ENCODE results near the gene SIK2.
"Not testable (repeated sequence)": the region's sequence is repeated elsewhere in the genome, so short reads cannot be mapped to it uniquely, and the experiment has no call there.

SIK2 gene

DNA sequence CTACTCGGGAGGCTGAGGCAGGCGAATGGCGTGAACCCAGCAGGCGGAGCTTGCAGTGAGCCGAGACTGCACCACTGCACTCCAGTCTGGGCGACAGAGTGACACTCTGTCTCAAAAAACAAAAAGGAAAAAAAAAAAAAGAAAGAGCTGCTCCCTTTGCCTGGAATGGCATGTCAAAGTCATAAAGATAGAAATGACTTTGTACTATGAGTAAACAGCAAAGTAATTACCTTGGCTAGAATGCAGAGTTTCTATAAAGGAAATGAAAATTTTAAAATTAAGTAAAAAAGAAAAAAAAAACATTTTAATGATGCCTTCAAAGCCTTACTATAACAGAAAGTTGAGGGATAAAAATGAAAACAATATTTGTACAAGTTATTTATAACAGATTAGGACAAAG lies 153.8 kb downstream of the SIK2 start:
- Mint-ChIP-seq H3K9me3 (no peaks in the 10 kb centered on the region), H3K4me1 (peaks cover 6% of the 10 kb centered on the region), H3K27me3 (no peaks in the 10 kb centered on the region), H3K36me3 (ENCODE audit: insufficient read depth) (peaks cover 67% of the 10 kb centered on the region), H3K4me3 (no peak overlapping the region), H3K27ac (ENCODE audit: low read depth) (no peak overlapping the region)
- DNase-seq (ENCODE audit: low spot score in 2 of 2) (no peak), ATAC-seq (replicated peaks; ENCODE audit: extremely low read depth, poor library complexity, severe bottlenecking) (no peak)

- Mint-ChIP-seq H3K27me3 (no peaks in the 10 kb centered on the region), H3K4me3 (no peak overlapping the region), H3K4me1 (peaks cover 23% of the 10 kb centered on the region), H3K27ac (ENCODE audit: low read depth) (no peak overlapping the region), H3K9me3 (no peaks in the 10 kb centered on the region), H3K36me3 (ENCODE audit: insufficient read depth) (peaks cover 58% of the 10 kb centered on the region)
- DNase-seq (ENCODE audit: low spot score in 2 of 2) (no peak), ATAC-seq (replicated peaks; ENCODE audit: extremely low read depth, poor library complexity, severe bottlenecking) (no peak)
Observed at GRCh38 chr11:111759376-111759775, 157.1 kb downstream of the SIK2 start.

- Mint-ChIP-seq H3K27ac (ENCODE audit: low read depth) (no peak overlapping the region), H3K9me3 (no peaks in the 10 kb centered on the region), H3K4me1 (peaks cover 28% of the 10 kb centered on the region), H3K27me3 (no peaks in the 10 kb centered on the region), H3K4me3 (no peak overlapping the region), H3K36me3 (ENCODE audit: insufficient read depth) (peaks cover 54% of the 10 kb centered on the region)
- DNase-seq (ENCODE audit: low spot score in 2 of 2): no peak
- no peak for ATAC-seq (replicated peaks; ENCODE audit: extremely low read depth, poor library complexity, severe bottlenecking)
Observed at GRCh38 chr11:111759778-111760407, 157.6 kb downstream of the SIK2 start.

GRCh38 chr11:111761036-111761435 lies 158.8 kb downstream of the SIK2 start:
- no peaks in the 10 kb centered on the region for H3K27me3 Mint-ChIP-seq
- no peaks in the 10 kb centered on the region for H3K9me3 Mint-ChIP-seq
- H3K27ac Mint-ChIP-seq (ENCODE audit: low read depth): no peak overlapping the region
- DNase-seq (ENCODE audit: low spot score in 2 of 2): no peak
- peaks cover 51% of the 10 kb centered on the region for H3K36me3 Mint-ChIP-seq (ENCODE audit: insufficient read depth)
- no peak overlapping the region for H3K4me3 Mint-ChIP-seq
- H3K4me1 Mint-ChIP-seq: peaks cover 38% of the 10 kb centered on the region
- ATAC-seq (replicated peaks; ENCODE audit: extremely low read depth, poor library complexity, severe bottlenecking): no peak

GRCh38 chr11:111762526-111762925 lies 160.3 kb downstream of the SIK2 start:
- H3K36me3 Mint-ChIP-seq (ENCODE audit: insufficient read depth): peaks cover 47% of the 10 kb centered on the region
- no peak overlapping the region for H3K4me3 Mint-ChIP-seq
- H3K9me3 Mint-ChIP-seq: no peaks in the 10 kb centered on the region
- peaks cover 49% of the 10 kb centered on the region for H3K4me1 Mint-ChIP-seq
- H3K27me3 Mint-ChIP-seq: no peaks in the 10 kb centered on the region
- ATAC-seq (replicated peaks; ENCODE audit: extremely low read depth, poor library complexity, severe bottlenecking) (no peak), DNase-seq (ENCODE audit: low spot score in 2 of 2) (no peak)
- no peak overlapping the region for H3K27ac Mint-ChIP-seq (ENCODE audit: low read depth)

GRCh38 chr11:111762981-111763643 lies 160.9 kb downstream of the SIK2 start:
- H3K4me3 Mint-ChIP-seq: no peak overlapping the region
- no peaks in the 10 kb centered on the region for H3K9me3 Mint-ChIP-seq
- no peak for ATAC-seq (replicated peaks; ENCODE audit: extremely low read depth, poor library complexity, severe bottlenecking)
- no peaks in the 10 kb centered on the region for H3K27me3 Mint-ChIP-seq
- H3K4me1 Mint-ChIP-seq: peaks cover 44% of the 10 kb centered on the region
- no peak for DNase-seq (ENCODE audit: low spot score in 2 of 2)
- H3K27ac Mint-ChIP-seq (ENCODE audit: low read depth): no peak overlapping the region
- H3K36me3 Mint-ChIP-seq (ENCODE audit: insufficient read depth): peaks cover 42% of the 10 kb centered on the region

DNA sequence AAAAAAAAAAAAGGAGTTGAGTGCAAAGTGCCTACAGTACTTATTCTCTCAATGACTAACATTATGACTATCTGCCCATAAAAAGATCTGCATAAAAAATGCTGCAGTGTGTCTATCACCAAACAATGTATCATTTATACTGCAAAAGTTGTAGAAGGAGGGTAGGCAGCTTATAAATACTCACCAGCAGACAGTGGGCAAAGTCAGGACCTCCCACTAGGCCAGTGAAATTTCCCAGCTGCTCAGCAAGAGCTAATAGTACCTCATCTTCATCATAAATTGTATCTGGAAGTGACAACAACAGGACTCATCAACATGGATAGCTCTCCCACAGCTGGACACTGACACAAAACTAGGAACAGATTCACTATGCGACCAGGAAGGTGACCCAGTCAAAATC lies 162.4 kb downstream of the SIK2 start:
- Mint-ChIP-seq H3K4me1 (peaks cover 44% of the 10 kb centered on the region), H3K4me3 (peak overlapping the region; percentile 88), H3K27me3 (no peaks in the 10 kb centered on the region), H3K27ac (ENCODE audit: low read depth) (no peak overlapping the region), H3K36me3 (ENCODE audit: insufficient read depth) (peaks cover 30% of the 10 kb centered on the region), H3K9me3 (no peaks in the 10 kb centered on the region)
- DNase-seq (ENCODE audit: low spot score in 2 of 2): no peak
- no peak for ATAC-seq (replicated peaks; ENCODE audit: extremely low read depth, poor library complexity, severe bottlenecking)

DNA sequence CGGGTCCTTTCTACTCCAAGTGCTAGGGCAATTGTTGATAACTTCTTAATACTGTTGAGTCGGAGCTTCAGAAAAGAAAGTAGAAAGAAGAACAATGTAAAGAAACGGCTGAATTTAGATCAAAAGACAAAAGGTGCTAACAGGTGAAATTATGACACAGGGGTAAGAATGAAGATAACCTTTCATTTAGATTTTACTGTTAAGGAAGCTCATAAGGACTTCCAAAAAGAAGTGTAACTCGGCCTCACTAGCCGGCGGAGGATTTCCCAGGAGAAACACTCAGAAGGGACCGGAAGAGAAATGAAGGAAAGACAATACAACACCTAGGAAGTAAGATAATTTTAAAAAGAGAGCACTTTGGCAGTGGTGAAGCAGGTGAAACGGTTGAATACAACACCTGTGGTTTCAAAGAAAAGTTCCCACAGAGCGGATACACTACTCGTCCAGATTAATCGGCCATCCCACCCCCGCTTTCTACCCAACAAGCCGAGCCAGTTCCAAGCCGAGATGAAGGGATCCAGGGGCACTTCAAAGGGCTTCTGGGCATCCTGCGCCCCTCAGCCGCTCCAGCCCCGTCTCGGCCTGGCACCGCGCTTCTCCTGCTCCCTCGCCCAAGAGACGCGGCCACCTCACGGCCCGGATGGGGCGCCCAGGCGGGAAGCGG lies 163.2 kb downstream of the SIK2 start:
- H3K4me3 Mint-ChIP-seq: peak overlapping the region; percentile 88
- DNase-seq (ENCODE audit: low spot score in 2 of 2) (no peak), ATAC-seq (replicated peaks; ENCODE audit: extremely low read depth, poor library complexity, severe bottlenecking) (peak; percentile 37)
- H3K36me3 Mint-ChIP-seq (ENCODE audit: insufficient read depth): peaks cover 24% of the 10 kb centered on the region
- H3K27me3 Mint-ChIP-seq: no peaks in the 10 kb centered on the region
- H3K27ac Mint-ChIP-seq (ENCODE audit: low read depth): peak overlapping the region; percentile 98
- H3K9me3 Mint-ChIP-seq: no peaks in the 10 kb centered on the region
- H3K4me1 Mint-ChIP-seq: peaks cover 44% of the 10 kb centered on the region

DNA sequence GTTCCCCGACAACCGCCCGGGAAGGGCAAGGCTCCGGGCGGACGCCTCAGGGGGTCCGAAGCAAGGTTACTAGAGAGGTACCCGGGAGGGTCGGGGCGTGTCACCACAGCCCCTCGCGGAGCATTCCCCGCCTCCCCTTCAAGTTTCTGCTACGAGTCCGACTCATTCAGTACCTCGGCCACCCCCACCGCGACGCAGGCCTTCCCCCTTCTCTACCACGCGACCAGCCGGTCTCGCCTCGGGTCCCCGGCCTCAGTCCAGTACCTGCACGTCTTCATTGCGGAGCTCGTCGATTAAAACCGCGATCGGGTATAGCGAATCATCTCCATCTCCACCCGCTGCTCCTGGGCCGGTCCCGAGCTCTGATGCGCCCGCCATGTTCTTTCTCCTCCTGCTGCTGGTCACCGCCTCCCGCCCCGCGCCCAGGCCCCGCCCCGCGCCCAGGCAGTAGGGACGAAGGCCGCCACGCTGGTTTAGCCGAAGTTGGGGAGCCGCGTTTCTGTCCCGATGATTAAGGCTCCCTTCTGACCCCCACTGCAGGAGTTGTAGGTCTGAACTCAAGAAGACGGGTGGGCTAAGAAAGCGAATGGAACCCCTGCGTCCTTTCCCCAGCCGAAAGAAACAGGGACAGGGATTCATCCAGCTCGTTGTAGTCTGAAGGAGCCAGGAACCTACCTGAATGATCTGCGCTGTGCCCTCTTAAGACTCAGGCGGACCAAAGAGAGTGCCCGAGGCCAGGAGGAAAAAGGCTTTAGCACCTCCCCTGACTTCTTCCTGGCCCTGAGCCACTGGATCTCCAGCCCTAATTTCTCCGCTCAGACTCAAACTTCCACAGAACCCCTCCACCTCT lies 164.0 kb downstream of the SIK2 start, which contains the start of gene PPP2R1B:
PPP2R1B (minus strand) TSS at position 406 of the 850 bp plus-strand sequence; CDS start at position 378, 28 bp downstream.
- ATAC-seq (replicated peaks; ENCODE audit: extremely low read depth, poor library complexity, severe bottlenecking) (peak; percentile 94), DNase-seq (ENCODE audit: low spot score in 2 of 2) (peak; percentile 45 to 47)
- no peaks in the 10 kb centered on the region for H3K27me3 Mint-ChIP-seq
- peak within 1 kb of the TSS; percentile 98 for H3K27ac Mint-ChIP-seq (ENCODE audit: low read depth)
- H3K36me3 Mint-ChIP-seq (ENCODE audit: insufficient read depth): peaks cover 19% of the 10 kb centered on the region
- peak within 1 kb of the TSS; percentile 88 for H3K4me3 Mint-ChIP-seq
- peaks cover 44% of the 10 kb centered on the region for H3K4me1 Mint-ChIP-seq
- no peaks in the 10 kb centered on the region for H3K9me3 Mint-ChIP-seq

DNA sequence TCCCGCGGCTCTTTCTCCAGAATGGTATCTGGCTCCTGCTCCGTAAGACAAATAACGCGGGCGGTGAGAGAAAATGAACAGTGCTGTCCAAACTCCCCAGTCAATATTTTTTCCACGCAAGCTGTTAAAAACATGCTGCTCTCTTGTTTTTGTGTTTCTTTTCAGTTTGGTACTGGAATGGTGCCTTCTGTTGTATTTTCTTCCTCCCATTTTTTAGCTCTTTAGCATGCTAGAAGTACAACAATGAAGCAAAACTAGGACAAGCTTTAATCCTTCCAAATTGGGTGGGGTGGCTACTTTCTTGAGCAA lies 164.5 kb downstream of the SIK2 start:
- Mint-ChIP-seq H3K36me3 (ENCODE audit: insufficient read depth) (peaks cover 18% of the 10 kb centered on the region), H3K27me3 (no peaks in the 10 kb centered on the region), H3K4me3 (peak overlapping the region; percentile 88), H3K4me1 (peaks cover 44% of the 10 kb centered on the region), H3K27ac (ENCODE audit: low read depth) (peak overlapping the region; percentile 98), H3K9me3 (no peaks in the 10 kb centered on the region)
- no peak for ATAC-seq (replicated peaks; ENCODE audit: extremely low read depth, poor library complexity, severe bottlenecking)
- DNase-seq (ENCODE audit: low spot score in 2 of 2): no peak

DNA sequence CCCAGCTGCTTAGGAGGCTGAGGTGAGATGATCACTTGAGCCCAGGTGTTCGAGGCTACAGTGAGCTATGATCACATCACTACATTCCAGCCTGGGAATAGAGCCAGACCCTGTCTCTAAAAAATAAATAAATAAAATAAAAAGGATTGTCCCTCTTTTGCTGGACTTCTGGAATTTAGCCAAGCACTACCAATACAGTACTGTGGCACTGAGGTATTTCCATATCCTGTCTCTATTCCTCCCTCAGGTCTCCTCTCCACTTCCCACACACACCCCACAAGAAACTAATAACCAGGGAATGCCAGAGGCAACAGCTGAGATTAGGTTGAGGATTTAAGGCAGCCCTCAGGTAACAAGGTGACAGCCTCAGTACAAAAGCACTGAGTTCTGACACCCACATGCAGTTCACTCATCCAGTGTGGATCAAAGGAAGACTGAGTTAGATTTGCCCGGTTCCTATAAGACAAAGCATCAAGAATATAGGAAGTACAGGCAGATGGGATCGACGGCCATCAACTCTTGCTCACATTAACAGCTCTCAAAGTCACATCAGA lies 168.4 kb downstream of the SIK2 start:
- H3K4me1 Mint-ChIP-seq: peaks cover 14% of the 10 kb centered on the region
- H3K27ac Mint-ChIP-seq (ENCODE audit: low read depth): no peak overlapping the region
- peaks cover 8% of the 10 kb centered on the region for H3K36me3 Mint-ChIP-seq (ENCODE audit: insufficient read depth)
- H3K9me3 Mint-ChIP-seq: no peaks in the 10 kb centered on the region
- no peak for ATAC-seq (replicated peaks; ENCODE audit: extremely low read depth, poor library complexity, severe bottlenecking)
- H3K27me3 Mint-ChIP-seq: no peaks in the 10 kb centered on the region
- no peak for DNase-seq (ENCODE audit: low spot score in 2 of 2)
- H3K4me3 Mint-ChIP-seq: no peak overlapping the region

DNA sequence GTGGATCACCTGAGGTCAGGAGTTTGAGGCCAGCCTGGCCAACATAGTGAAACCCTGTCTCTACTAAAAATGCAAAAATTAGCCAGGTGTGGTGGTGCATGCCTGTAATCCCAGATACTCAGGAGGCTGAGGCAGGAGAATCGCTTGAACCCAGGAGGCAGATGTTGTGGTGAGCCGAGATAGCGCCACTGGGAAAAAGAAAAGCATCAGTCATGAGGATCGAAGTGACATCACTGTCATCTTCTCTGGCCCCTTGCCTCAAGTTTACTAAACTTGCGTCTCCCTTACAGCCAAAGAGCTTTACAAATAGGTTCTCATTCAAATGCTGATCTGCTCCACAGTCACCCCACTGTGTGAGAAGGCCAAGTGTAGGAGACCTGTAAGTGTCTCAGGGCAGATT lies 169.0 kb downstream of the SIK2 start:
- not testable (repeated sequence) for DNase-seq (ENCODE audit: low spot score in 2 of 2); H3K27me3 Mint-ChIP-seq; H3K4me1 Mint-ChIP-seq; H3K4me3 Mint-ChIP-seq; H3K9me3 Mint-ChIP-seq; H3K27ac Mint-ChIP-seq (ENCODE audit: low read depth); H3K36me3 Mint-ChIP-seq (ENCODE audit: insufficient read depth); ATAC-seq (replicated peaks; ENCODE audit: extremely low read depth, poor library complexity, severe bottlenecking)

Measured in central memory CD8-positive, alpha-beta T cell (primary cell).